Measurements from ENCODE around the gene DPP7.

Gene DPP7

GRCh38 chr9:137097761-137098462, 16.6 kb downstream of the DPP7 start:
- Histone ChIP-seq H3K9me3 (ENCODE audit: insufficient read depth, low read length) (peaks cover 15% of the 10 kb centered on the region), H3K36me3 (replicated peaks; ENCODE audit: low read depth, low read length) (peaks cover 43% of the 10 kb centered on the region), H3K4me3 (ENCODE audit: low read length) (no peak overlapping the region), H3K27me3 (ENCODE audit: low read depth, low read length) (no peaks in the 10 kb centered on the region), H4K20me1 (ENCODE audit: insufficient read depth, low read length) (no peaks in the 10 kb centered on the region), H3K27ac (ENCODE audit: low read length) (no peak overlapping the region), H3K4me1 (ENCODE audit: low read length) (peaks cover 14% of the 10 kb centered on the region), H2AFZ (ENCODE audit: low read depth, low read length) (no peak overlapping the region), H3K4me2 (ENCODE audit: low read length) (no peak overlapping the region), H3K9ac (ENCODE audit: low read length) (no peak overlapping the region), H3K79me2 (ENCODE audit: low read length) (no peaks in the 10 kb centered on the region)
- no peak for TF ChIP-seq CTCF (IDR thresholded peaks at IDR 0.05; ENCODE audit: low read depth, low read length)
- TF ChIP-seq EZH2phosphoT487 (IDR thresholded peaks at IDR 0.05; ENCODE audit: low read depth) = no peak

GRCh38 chr9:137096785-137097546, 17.6 kb downstream of the DPP7 start:
- Histone ChIP-seq H2AFZ (ENCODE audit: low read depth, low read length) (no peak overlapping the region), H3K36me3 (replicated peaks; ENCODE audit: low read depth, low read length) (peaks cover 38% of the 10 kb centered on the region)
- TF ChIP-seq CTCF (IDR thresholded peaks at IDR 0.05; ENCODE audit: low read depth, low read length) (no peak), EZH2phosphoT487 (IDR thresholded peaks at IDR 0.05; ENCODE audit: low read depth) (no peak)

GRCh38 chr9:137095664-137096517, 18.6 kb downstream of the DPP7 start:
- Histone ChIP-seq H3K4me1 (ENCODE audit: low read length) (peaks cover 14% of the 10 kb centered on the region), H3K4me3 (ENCODE audit: low read length) (peak overlapping the region; percentile 72), H3K9ac (ENCODE audit: low read length) (peak overlapping the region; percentile 31; the same call in 1 of the 2 replicates), H3K79me2 (ENCODE audit: low read length) (no peaks in the 10 kb centered on the region), H3K9me3 (ENCODE audit: insufficient read depth, low read length) (no peaks in the 10 kb centered on the region), H2AFZ (ENCODE audit: low read depth, low read length) (no peak overlapping the region), H3K36me3 (replicated peaks; ENCODE audit: low read depth, low read length) (peaks cover 30% of the 10 kb centered on the region), H3K4me2 (ENCODE audit: low read length) (peak overlapping the region; percentile 92), H3K27ac (ENCODE audit: low read length) (peak overlapping the region; percentile 60), H3K27me3 (ENCODE audit: low read depth, low read length) (no peaks in the 10 kb centered on the region), H4K20me1 (ENCODE audit: insufficient read depth, low read length) (no peaks in the 10 kb centered on the region)
- TF ChIP-seq CTCF (IDR thresholded peaks at IDR 0.05; ENCODE audit: low read depth, low read length) (peak; percentile 66), EZH2phosphoT487 (IDR thresholded peaks at IDR 0.05; ENCODE audit: low read depth) (no peak)

More at GRCh38 chr9:137096785-137097546, 17.6 kb downstream of the DPP7 start:
- Histone ChIP-seq H3K27ac (ENCODE audit: low read length) (no peak overlapping the region), H3K9me3 (ENCODE audit: insufficient read depth, low read length) (peaks cover 7% of the 10 kb centered on the region), H3K4me2 (ENCODE audit: low read length) (no peak overlapping the region), H4K20me1 (ENCODE audit: insufficient read depth, low read length) (no peaks in the 10 kb centered on the region), H3K79me2 (ENCODE audit: low read length) (no peaks in the 10 kb centered on the region), H3K9ac (ENCODE audit: low read length) (no peak overlapping the region), H3K27me3 (ENCODE audit: low read depth, low read length) (no peaks in the 10 kb centered on the region), H3K4me3 (ENCODE audit: low read length) (no peak overlapping the region), H3K4me1 (ENCODE audit: low read length) (peaks cover 14% of the 10 kb centered on the region)
